Measurements from ENCODE around the gene ADCY5. TPM values are rescaled to one million over a fixed set of nuclear protein-coding genes. Genes with fewer than 3 reads are reported as not detected.

ADCY5 gene
- total RNA-seq, 1 experiment from 2014 or later = 1.4 TPM

- H3K4me3 ChIP-seq (ENCODE audit: low read depth in 2 of 2, low read length in 2 of 2) = no peak overlapping the region
- no peak overlapping the region for H3K27ac ChIP-seq (ENCODE audit: low read length)
- ATAC-seq (no peak), DNase-seq (ENCODE audit: low read depth, low spot score) (no peak)
- ChIA-PET CTCF (no interaction called here), POLR2A (no interaction called here)
- no peak for TF ChIP-seq SIN3A (IDR thresholded peaks at IDR 0.05; ENCODE audit: borderline replicate concordance, insufficient read depth, low read depth, low read length)
- no peak for TF ChIP-seq CTCF (IDR thresholded peaks at IDR 0.05)
- TF ChIP-seq REST (IDR thresholded peaks at IDR 0.05; ENCODE audit: insufficient read depth in 1 of 2, low read depth in 2 of 2, low read length in 1 of 2) = no peak
- TF ChIP-seq TCF7L2 (IDR thresholded peaks at IDR 0.05; ENCODE audit: low read depth, low read length) = no peak
- TF ChIP-seq POLR2AphosphoS5 (IDR thresholded peaks at IDR 0.05; ENCODE audit: low read depth, low read length) = no peak
- H3K4me1 ChIP-seq (ENCODE audit: control insufficient read depth, insufficient read depth, low read length) = no peaks in the 10 kb centered on the region
- 0 out of 2 replicates have a peak, but pooled peaks cover 2% of the 10 kb centered on the region for H3K27me3 ChIP-seq (ENCODE audit: control insufficient read depth, insufficient read depth, low read length)
- BruUV-seq (replicated peaks) = no TSS peak
- H3K36me3 ChIP-seq (ENCODE audit: control insufficient read depth, insufficient read depth, low read length) = no peaks in the 10 kb centered on the region
- H3K9me3 ChIP-seq (ENCODE audit: control insufficient read depth, insufficient read depth, low read depth, low read length) = no peaks in the 10 kb centered on the region
- in situ Hi-C loops (cut with HindIII; ENCODE audit: low pct_unique_long_range_greater_than_20kb, low sequenced_read_pairs) = no loop called here
- intact Hi-C loops (cut with micrococcal nuclease; ENCODE audit: unreplicated experiment) = no loop called here
These were observed 29.0 kb downstream of the ADCY5 start for GRCh38 chr3:123419850-123420297.

- no peaks in the 10 kb centered on the region for H3K36me3 ChIP-seq (ENCODE audit: control insufficient read depth, insufficient read depth, low read length)
- H3K27me3 ChIP-seq (ENCODE audit: control insufficient read depth, insufficient read depth, low read length) = 0 out of 2 replicates have a peak, but pooled peaks cover 2% of the 10 kb centered on the region
- no peak for ATAC-seq
- H3K9me3 ChIP-seq (ENCODE audit: control insufficient read depth, insufficient read depth, low read depth, low read length) = no peaks in the 10 kb centered on the region
- no peak overlapping the region for H3K27ac ChIP-seq (ENCODE audit: low read length)
- ChIA-PET POLR2A (no interaction called here), CTCF (no interaction called here)
- BruUV-seq (replicated peaks) = no TSS peak
- H3K4me1 ChIP-seq (ENCODE audit: control insufficient read depth, insufficient read depth, low read length) = no peaks in the 10 kb centered on the region
- in situ Hi-C loops (cut with HindIII; ENCODE audit: low pct_unique_long_range_greater_than_20kb, low sequenced_read_pairs) (no loop called here), intact Hi-C loops (cut with micrococcal nuclease; ENCODE audit: unreplicated experiment) (no loop called here)
- no peak for DNase-seq (ENCODE audit: low read depth, low spot score)
- TF ChIP-seq CTCF (IDR thresholded peaks at IDR 0.05) (no peak), REST (IDR thresholded peaks at IDR 0.05; ENCODE audit: insufficient read depth in 1 of 2, low read depth in 2 of 2, low read length in 1 of 2) (no peak), SIN3A (IDR thresholded peaks at IDR 0.05; ENCODE audit: borderline replicate concordance, insufficient read depth, low read depth, low read length) (no peak), POLR2AphosphoS5 (IDR thresholded peaks at IDR 0.05; ENCODE audit: low read depth, low read length) (no peak), TCF7L2 (IDR thresholded peaks at IDR 0.05; ENCODE audit: low read depth, low read length) (no peak)
- H3K4me3 ChIP-seq (ENCODE audit: low read depth in 2 of 2, low read length in 2 of 2) = no peak overlapping the region
These were observed 29.6 kb downstream of the ADCY5 start for GRCh38 chr3:123419181-123419849.

All from Panc1 (cell line).